HepG2 (cell line): ENCODE data around the gene MEX3C. TPM values are rescaled to one million over a fixed set of nuclear protein-coding genes. Genes with fewer than 3 reads are reported as not detected.

Experiments used
- ATAC-seq: fragments of 200-7000 bp; cut with Tn5 transposase; 3 replicates; pipeline ENCODE4 v1.9.1; 2020; ENCODE audit warnings: mild to moderate bottlenecking, moderate library complexity
- BruUV-seq: library from RNA; stranded (reverse); fragments of 400-500 nt; replicated peaks from 2 replicates; lab custom pipeline; 2021; lab: Mats Ljungman, UMichigan
- CTCF ChIA-PET: fragments of 300-600 bp; formaldehyde crosslinking; extraction: SDS; loops from one replicate; lab custom pipeline; 2021; ENCODE audit warnings: low total read pairs, inconsistent platforms, low intra/inter-chr PET ratio; lab: Yijun Ruan, JAX
- POLR2A ChIA-PET: fragments of 350-600 bp; sonication (Branson Sonifier 250); formaldehyde crosslinking; loops from one replicate; lab custom pipeline; 2020; ENCODE audit warnings: antibody characterized with exemption, inconsistent platforms; lab: Yijun Ruan, JAX
- DNase-seq: peaks from one replicate; pipeline ENCODE4 v3.0.0-alpha.2; 2015; ENCODE audit warnings: low spot score
- FAIRE-seq: peaks from 3 replicates; lab custom pipeline; 2011; peaks lifted over from hg19 to GRCh38; lab: Jason Lieb, UNC
- H2AFZ ChIP-seq: one replicate; pipeline ENCODE4 v1.6.1; 2011; ENCODE audit warnings: low read length, inconsistent platforms
- H3K27ac ChIP-seq: fragments of 300-600 bp; 3 replicates; pipeline ENCODE4 v1.8.0; 2011; ENCODE audit warnings: mixed run types, mild to moderate bottlenecking, mixed read lengths, low read length, inconsistent platforms; ENCODE audit not compliant: insufficient read depth; ENCODE audit errors: extremely low read length
- H3K27me3 ChIP-seq, 2 experiments: fragments of 200-600 bp in 1 of 2; 2 replicates in 1 of 2; 3 replicates in 1 of 2; pipeline versions ENCODE4 v1.6.0 to v1.8.0; 2011; ENCODE audit warnings: low read length in 2 of 2, mild to moderate bottlenecking in 2 of 2, moderate library complexity in 2 of 2, inconsistent platforms in 1 of 2; ENCODE audit not compliant: insufficient read depth in 2 of 2, control insufficient read depth in 1 of 2
- H3K36me3 ChIP-seq, 2 experiments: fragments of 200-600 bp in 1 of 2; replicated peaks in 1 of 2; 2 replicates in 1 of 2; 3 replicates in 1 of 2; pipeline versions ENCODE4 v1.5.1 to v1.8.0; 2011; ENCODE audit warnings: low read length in 2 of 2, inconsistent platforms in 1 of 2; ENCODE audit not compliant: insufficient read depth in 2 of 2, control insufficient read depth in 1 of 2
- H3K4me1 ChIP-seq: 2 replicates; pipeline ENCODE4 v1.5.1; 2012; ENCODE audit warnings: low read length, inconsistent platforms; ENCODE audit not compliant: insufficient read depth
- H3K4me2 ChIP-seq: 2 replicates; pipeline ENCODE4 v1.6.0; 2011; ENCODE audit warnings: low read depth, low read length, inconsistent platforms
- H3K4me3 ChIP-seq, 3 experiments: fragments of 200-600 bp in 1 of 3; sonication (generic), shearing (Covaris generic) in 1 of 3; replicated peaks in 1 of 3; 2 replicates each; pipeline ENCODE4 v1.5.1; 2011 to 2016; ENCODE audit warnings: low read length in 3 of 3, inconsistent platforms in 2 of 3, low read depth in 2 of 3, mild to moderate bottlenecking in 2 of 3, control low read depth in 1 of 3, mixed read lengths in 1 of 3; ENCODE audit not compliant: insufficient read depth in 1 of 3
- H3K79me2 ChIP-seq: one replicate; pipeline ENCODE4 v1.6.1; 2011; ENCODE audit warnings: low read length, inconsistent platforms; ENCODE audit not compliant: insufficient read depth
- H3K9ac ChIP-seq: 2 replicates; pipeline ENCODE4 v1.6.0; 2011; ENCODE audit warnings: mild to moderate bottlenecking, low read depth, low read length, inconsistent platforms; ENCODE audit not compliant: insufficient read depth
- H3K9me3 ChIP-seq: 2 replicates; pipeline ENCODE4 v1.5.1; 2012; ENCODE audit warnings: mild to moderate bottlenecking, low read length
- H4K20me1 ChIP-seq: 2 replicates; pipeline ENCODE4 v1.6.0; 2011; ENCODE audit warnings: inconsistent platforms, mild to moderate bottlenecking, low read length, moderate library complexity; ENCODE audit not compliant: insufficient read depth
- MAFF ChIP-seq: IDR thresholded peaks from 2 replicates; pipeline ENCODE4 v1.6.1; 2011; ENCODE audit warnings: low read depth, low read length, improper control_type of control experiment
- RBM39 ChIP-seq: fragments of 200-400 bp; formaldehyde crosslinking; IDR thresholded peaks from one replicate; pipeline ENCODE4 v1.6.1; 2018; ENCODE audit warnings: antibody characterized with exemption, mild to moderate bottlenecking, low read depth, low read length; ENCODE audit not compliant: poor library complexity, severe bottlenecking
- RERE ChIP-seq: IDR thresholded peaks from 2 replicates; pipeline ENCODE4 v1.6.1; 2016; ENCODE audit warnings: low read depth, missing genetic modification reagents, missing compliant biosample characterization
- SOX13 ChIP-seq, 3 experiments: fragments of 450-650 bp in 1 of 3; sonication (generic) in 1 of 3; formaldehyde crosslinking in 1 of 3; IDR thresholded peaks in 2 of 3; conservative IDR thresholded peaks in 1 of 3; 2 replicates each; pipeline versions ENCODE4 v1.5.0 to v1.6.1; 2016 to 2020; ENCODE audit warnings: antibody characterized with exemption in 1 of 3, mild to moderate bottlenecking in 1 of 3, missing compliant biosample characterization in 1 of 3, missing genetic modification reagents in 1 of 3, moderate library complexity in 1 of 3
- STAT5B ChIP-seq: sonication (generic); formaldehyde crosslinking; IDR thresholded peaks from 2 replicates; pipeline ENCODE4 v1.4.0; 2020; ENCODE audit warnings: missing genetic modification reagents
- ZNF281 ChIP-seq: sonication (generic); formaldehyde crosslinking; IDR thresholded peaks from 2 replicates; pipeline ENCODE4 v1.4.0; 2020; ENCODE audit warnings: missing genetic modification reagents, borderline replicate concordance
- ZNF460 ChIP-seq: sonication (generic); formaldehyde crosslinking; IDR thresholded peaks from 2 replicates; pipeline ENCODE4 v1.5.1; 2020; ENCODE audit warnings: missing genetic modification reagents, mild to moderate bottlenecking, borderline replicate concordance
- ZNF577 ChIP-seq: sonication (generic); formaldehyde crosslinking; IDR thresholded peaks from 2 replicates; pipeline ENCODE4 v1.4.0; 2020; ENCODE audit warnings: mild to moderate bottlenecking, low read depth, missing genetic modification reagents, borderline replicate concordance
- ZNF629 ChIP-seq: sonication (generic); formaldehyde crosslinking; conservative IDR thresholded peaks from 2 replicates; pipeline ENCODE4 v1.5.0; 2020; ENCODE audit warnings: missing genetic modification reagents
- ZNF7 ChIP-seq: IDR thresholded peaks from 2 replicates; pipeline ENCODE4 v1.6.1; 2016; ENCODE audit warnings: missing biosample characterization, missing genetic modification reagents
- ZNF891 ChIP-seq: sonication (generic); formaldehyde crosslinking; IDR thresholded peaks from 2 replicates; pipeline ENCODE4 v1.5.0; 2020; ENCODE audit warnings: mild to moderate bottlenecking, missing genetic modification reagents
- WGBS: methylation state at CpG from one replicate; pipeline ENCODE4 v1.1.6; 2017; ENCODE audit warnings: low lambda C conversion rate; 5-methylcytosine and 5-hydroxymethylcytosine counted together
- in situ Hi-C: cut with HindIII; loops from 2 replicates; pipeline ENCODE4 v1.10.0; 2017; ENCODE audit warnings: low pct_unique_long_range_greater_than_20kb; ENCODE audit not compliant: extremely low pct_ligation_motif_present
- intact Hi-C: fragments of 100-400 bp; cut with micrococcal nuclease; formaldehyde crosslinking; loops from one replicate; pipeline ENCODE4 v1.10.0; 2022; ENCODE audit not compliant: unreplicated experiment
- polyA plus RNA-seq, 8 experiments: library from polyadenylated mRNA; depleted of rRNA in 3 of 8; stranded (reverse) in 7 of 8; unstranded in 1 of 8; fragments of >200 nt; fragmentation: Illumina TruSeq in 4 of 8; extraction: Trizol in 4 of 8; gene quantifications; 2 replicates each; pipeline versions ENCODE4 v1.2.1 to v1.2.3, GENCODE V29; 2011 to 2016; ENCODE audit warnings: low read depth in 4 of 8, missing spikeins in 1 of 8, mixed read lengths in 1 of 8; ENCODE audit not compliant: insufficient read depth in 1 of 8
- total RNA-seq, 5 experiments: library from RNA; depleted of rRNA; stranded (reverse); fragments of >200 nt; fragmentation: Illumina TruSeq; extraction: Trizol; gene quantifications; 2 replicates each; pipeline ENCODE4 v1.2.3, GENCODE V29; 2016; ENCODE audit warnings: low read depth in 1 of 5

MEX3C gene
- total and polyA plus RNA-seq, 2 of the 13 experiments (the other 11 are each of a cell fraction or from before 2014, with no cell fraction given) = 34.8 to 36.4 TPM

- BruUV-seq = no TSS peak
- Histone ChIP-seq H3K36me3 (no peaks in the 10 kb centered on the region), H3K9me3 (no peaks in the 10 kb centered on the region), H3K4me1 (no peaks in the 10 kb centered on the region), H2AFZ (no peak overlapping the region), H3K27me3 (no peaks in the 10 kb centered on the region), H3K27ac (no peak overlapping the region), H3K79me2 (no peaks in the 10 kb centered on the region), H3K9ac (no peak overlapping the region), H3K4me2 (no peak overlapping the region), H4K20me1 (no peaks in the 10 kb centered on the region), H3K4me3 (no peak overlapping the region)
- intact Hi-C loops (no loop called here), in situ Hi-C loops (no loop called here)
- POLR2A ChIA-PET = no interaction called here
- ATAC-seq = no peak
- CTCF ChIA-PET = no interaction called here
- no peak for FAIRE-seq
- 46% methylated on average over 8 of the region's 8 CpGs for WGBS
- DNase-seq = no peak
- TF ChIP-seq STAT5B (CRISPR knock-in tag) (no peak), SOX13 (IDR thresholded peaks at IDR 0.05) (no peak), SOX13 (CRISPR knock-in tag; conservative IDR thresholded peaks at IDR 0.05 in 1 of 2, IDR thresholded peaks at IDR 0.05 in 1 of 2) (no peak), ZNF281 (no peak), ZNF577 (CRISPR knock-in tag) (no peak), ZNF7 (CRISPR knock-in tag) (no peak), ZNF460 (CRISPR knock-in tag) (no peak), ZNF891 (no peak), ZNF629 (no peak), RBM39 (no peak), RERE (no peak), MAFF (no peak)
These were observed 42.9 kb downstream of the MEX3C start for GRCh38 chr18:51154431-51155063.
